Measurements from ENCODE around the gene HSPB1. TPM values are rescaled to one million over a fixed set of nuclear protein-coding genes. Genes with fewer than 3 reads are reported as not detected.
A peak's percentile ranks its signal among the peaks of the same experiment; 100 is the strongest.

HSPB1 gene
- total RNA-seq, 1 experiment from 2014 or later, result 422 TPM

DNA sequence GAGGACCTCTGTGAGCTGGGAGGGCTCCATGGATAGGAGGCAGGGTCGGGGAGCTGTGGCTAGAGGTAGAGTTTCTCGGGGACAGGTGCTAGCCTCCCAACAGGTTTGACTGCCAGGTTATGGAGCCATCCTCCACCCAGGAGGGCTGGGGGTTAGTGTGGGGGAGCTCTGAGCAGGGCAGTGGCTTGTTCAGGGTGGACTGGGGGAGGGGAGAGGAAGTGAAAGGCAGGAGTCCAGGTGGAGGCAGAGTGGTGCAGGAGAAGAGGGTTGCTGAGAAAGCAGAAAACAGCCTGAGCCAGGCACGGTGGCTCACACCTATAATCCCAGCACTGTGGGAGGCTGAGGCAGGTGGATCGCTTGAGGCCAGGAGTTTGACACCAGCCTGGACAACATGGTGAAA is 40.5 kb upstream of the HSPB1 start:
- DNase-seq (ENCODE audit: low read depth, low spot score) (no peak), ATAC-seq (no peak)
- H3K9me3 ChIP-seq (ENCODE audit: control insufficient read depth, insufficient read depth, low read depth, low read length), result no peaks in the 10 kb centered on the region
- ChIA-PET POLR2A (interaction anchor here (0.6 kb wide), 2 partner anchors 30 to 55 kb away, joined by 3 to 14 read pairs; no protein-coding TSS in a partner anchor), CTCF (interaction anchor here (0.6 to 1.7 kb wide), 5 partner anchors 26 to 1366 kb away, joined by 3 to 18 read pairs (median 14); no protein-coding TSS in a partner anchor)
- H3K4me1 ChIP-seq (ENCODE audit: control insufficient read depth, insufficient read depth, low read length), result peaks cover 1% of the 10 kb centered on the region; the same call in 1 of the 2 replicates
- intact Hi-C loops (cut with micrococcal nuclease; ENCODE audit: unreplicated experiment), result loop anchor here (2.0 kb wide), 1 partner anchor 83 kb away; no protein-coding TSS in a partner anchor
- in situ Hi-C loops (cut with HindIII; ENCODE audit: low pct_unique_long_range_greater_than_20kb, low sequenced_read_pairs), result no loop called here
- H3K4me3 ChIP-seq (ENCODE audit: low read depth in 2 of 2, low read length in 2 of 2), result no peak overlapping the region
- no peaks in the 10 kb centered on the region for H3K27me3 ChIP-seq (ENCODE audit: control insufficient read depth, insufficient read depth, low read length)
- TF ChIP-seq, protein P1, sequence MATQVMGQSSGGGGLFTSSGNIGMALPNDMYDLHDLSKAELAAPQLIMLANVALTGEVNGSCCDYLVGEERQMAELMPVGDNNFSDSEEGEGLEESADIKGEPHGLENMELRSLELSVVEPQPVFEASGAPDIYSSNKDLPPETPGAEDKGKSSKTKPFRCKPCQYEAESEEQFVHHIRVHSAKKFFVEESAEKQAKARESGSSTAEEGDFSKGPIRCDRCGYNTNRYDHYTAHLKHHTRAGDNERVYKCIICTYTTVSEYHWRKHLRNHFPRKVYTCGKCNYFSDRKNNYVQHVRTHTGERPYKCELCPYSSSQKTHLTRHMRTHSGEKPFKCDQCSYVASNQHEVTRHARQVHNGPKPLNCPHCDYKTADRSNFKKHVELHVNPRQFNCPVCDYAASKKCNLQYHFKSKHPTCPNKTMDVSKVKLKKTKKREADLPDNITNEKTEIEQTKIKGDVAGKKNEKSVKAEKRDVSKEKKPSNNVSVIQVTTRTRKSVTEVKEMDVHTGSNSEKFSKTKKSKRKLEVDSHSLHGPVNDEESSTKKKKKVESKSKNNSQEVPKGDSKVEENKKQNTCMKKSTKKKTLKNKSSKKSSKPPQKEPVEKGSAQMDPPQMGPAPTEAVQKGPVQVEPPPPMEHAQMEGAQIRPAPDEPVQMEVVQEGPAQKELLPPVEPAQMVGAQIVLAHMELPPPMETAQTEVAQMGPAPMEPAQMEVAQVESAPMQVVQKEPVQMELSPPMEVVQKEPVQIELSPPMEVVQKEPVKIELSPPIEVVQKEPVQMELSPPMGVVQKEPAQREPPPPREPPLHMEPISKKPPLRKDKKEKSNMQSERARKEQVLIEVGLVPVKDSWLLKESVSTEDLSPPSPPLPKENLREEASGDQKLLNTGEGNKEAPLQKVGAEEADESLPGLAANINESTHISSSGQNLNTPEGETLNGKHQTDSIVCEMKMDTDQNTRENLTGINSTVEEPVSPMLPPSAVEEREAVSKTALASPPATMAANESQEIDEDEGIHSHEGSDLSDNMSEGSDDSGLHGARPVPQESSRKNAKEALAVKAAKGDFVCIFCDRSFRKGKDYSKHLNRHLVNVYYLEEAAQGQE (IDR thresholded peaks at IDR 0.05; ENCODE audit: insufficient read depth in 1 of 2, low read depth in 2 of 2, low read length in 1 of 2), result no peak
- TF ChIP-seq, protein P2, sequence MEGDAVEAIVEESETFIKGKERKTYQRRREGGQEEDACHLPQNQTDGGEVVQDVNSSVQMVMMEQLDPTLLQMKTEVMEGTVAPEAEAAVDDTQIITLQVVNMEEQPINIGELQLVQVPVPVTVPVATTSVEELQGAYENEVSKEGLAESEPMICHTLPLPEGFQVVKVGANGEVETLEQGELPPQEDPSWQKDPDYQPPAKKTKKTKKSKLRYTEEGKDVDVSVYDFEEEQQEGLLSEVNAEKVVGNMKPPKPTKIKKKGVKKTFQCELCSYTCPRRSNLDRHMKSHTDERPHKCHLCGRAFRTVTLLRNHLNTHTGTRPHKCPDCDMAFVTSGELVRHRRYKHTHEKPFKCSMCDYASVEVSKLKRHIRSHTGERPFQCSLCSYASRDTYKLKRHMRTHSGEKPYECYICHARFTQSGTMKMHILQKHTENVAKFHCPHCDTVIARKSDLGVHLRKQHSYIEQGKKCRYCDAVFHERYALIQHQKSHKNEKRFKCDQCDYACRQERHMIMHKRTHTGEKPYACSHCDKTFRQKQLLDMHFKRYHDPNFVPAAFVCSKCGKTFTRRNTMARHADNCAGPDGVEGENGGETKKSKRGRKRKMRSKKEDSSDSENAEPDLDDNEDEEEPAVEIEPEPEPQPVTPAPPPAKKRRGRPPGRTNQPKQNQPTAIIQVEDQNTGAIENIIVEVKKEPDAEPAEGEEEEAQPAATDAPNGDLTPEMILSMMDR (IDR thresholded peaks at IDR 0.05), result no peak
- TF ChIP-seq SIN3A (IDR thresholded peaks at IDR 0.05; ENCODE audit: borderline replicate concordance, insufficient read depth, low read depth, low read length) (no peak), TCF7L2 (IDR thresholded peaks at IDR 0.05; ENCODE audit: low read depth, low read length) (no peak), POLR2AphosphoS5 (IDR thresholded peaks at IDR 0.05; ENCODE audit: low read depth, low read length) (no peak)
- no TSS peak for BruUV-seq (replicated peaks)
- no peak overlapping the region for H3K27ac ChIP-seq (ENCODE audit: low read length)
- no peaks in the 10 kb centered on the region for H3K36me3 ChIP-seq (ENCODE audit: control insufficient read depth, insufficient read depth, low read length)

DNA sequence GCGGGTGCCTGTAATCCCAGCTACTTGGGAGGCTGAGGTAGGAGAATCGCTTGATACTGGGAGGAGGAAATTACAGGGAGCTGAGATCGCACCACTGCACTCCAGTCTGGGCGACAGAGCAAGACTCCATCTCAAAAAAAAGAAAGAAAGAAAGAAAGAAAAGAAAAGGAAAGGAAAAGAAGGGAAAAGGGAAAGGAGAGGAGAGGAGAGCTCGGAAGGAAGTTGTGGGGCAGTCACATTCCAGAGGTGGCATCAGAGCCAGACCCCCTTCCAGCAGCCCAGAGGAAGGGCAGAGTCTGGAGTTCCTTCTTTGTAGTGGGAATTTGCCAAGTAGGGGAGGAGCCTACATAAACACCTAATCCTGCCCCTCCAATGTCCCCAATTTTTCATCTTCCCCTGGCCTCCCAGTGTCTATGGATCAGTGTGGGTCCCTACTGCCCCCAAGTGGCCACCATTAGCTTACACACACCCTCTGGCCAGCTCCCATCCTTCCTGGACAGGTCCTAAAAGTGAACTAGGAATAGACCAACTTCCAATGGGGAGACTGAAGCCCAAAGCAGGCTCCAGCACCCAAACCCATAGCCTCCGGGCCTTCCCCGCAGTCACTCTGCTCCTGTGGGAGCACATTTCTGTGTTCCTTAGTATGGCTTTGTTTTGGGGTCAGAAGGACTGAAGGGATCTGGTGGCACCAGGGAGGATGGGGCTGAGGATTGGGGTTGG is 39.6 kb upstream of the HSPB1 start:
- BruUV-seq (replicated peaks), result no TSS peak
- DNase-seq (ENCODE audit: low read depth, low spot score) (peak; percentile 52), ATAC-seq (peak; percentile 84)
- CTCF ChIA-PET, result interaction anchor here (0.6 to 1.7 kb wide), 10 partner anchors 29 to 195 kb away, joined by 3 to 18 read pairs (median 6); no protein-coding TSS in a partner anchor
- Histone ChIP-seq H3K27me3 (ENCODE audit: control insufficient read depth, insufficient read depth, low read length) (no peaks in the 10 kb centered on the region), H3K36me3 (ENCODE audit: control insufficient read depth, insufficient read depth, low read length) (no peaks in the 10 kb centered on the region), H3K27ac (ENCODE audit: low read length) (no peak overlapping the region), H3K4me1 (ENCODE audit: control insufficient read depth, insufficient read depth, low read length) (peaks cover 2% of the 10 kb centered on the region; the same call in 1 of the 2 replicates), H3K9me3 (ENCODE audit: control insufficient read depth, insufficient read depth, low read depth, low read length) (no peaks in the 10 kb centered on the region), H3K4me3 (ENCODE audit: low read depth in 2 of 2, low read length in 2 of 2) (no peak overlapping the region)
- no peak for TF ChIP-seq TCF7L2 (IDR thresholded peaks at IDR 0.05; ENCODE audit: low read depth, low read length)
- no peak for TF ChIP-seq SIN3A (IDR thresholded peaks at IDR 0.05; ENCODE audit: borderline replicate concordance, insufficient read depth, low read depth, low read length)
- no peak for TF ChIP-seq POLR2AphosphoS5 (IDR thresholded peaks at IDR 0.05; ENCODE audit: low read depth, low read length)
- TF ChIP-seq, protein P1 (IDR thresholded peaks at IDR 0.05; ENCODE audit: insufficient read depth in 1 of 2, low read depth in 2 of 2, low read length in 1 of 2), result 0 out of 4 replicates have a peak, but pooled peaks of 1 of the 2 experiments have one; percentile 24
- TF ChIP-seq, protein P2 (IDR thresholded peaks at IDR 0.05), result peak; percentile 94
- intact Hi-C loops (cut with micrococcal nuclease; ENCODE audit: unreplicated experiment) (loop anchor here (2.0 kb wide), 1 partner anchor 84 kb away; no protein-coding TSS in a partner anchor), in situ Hi-C loops (cut with HindIII; ENCODE audit: low pct_unique_long_range_greater_than_20kb, low sequenced_read_pairs) (no loop called here)
- POLR2A ChIA-PET, result interaction anchor here (0.6 kb wide), 2 partner anchors 29 to 54 kb away, joined by 3 to 14 read pairs; no protein-coding TSS in a partner anchor

Data from Panc1 (cell line).